Activated CD8-positive, alpha-beta memory T cell treated with anti-CD3 and anti-CD28 coated beads, Interleukin-2, amount 50 U/mL, for 48 hours (primary cell): ENCODE data around the gene TBX2.

Source experiments
- DNase-seq: peaks from one replicate; pipeline ENCODE4 v3.0.0-alpha.2; 2020

TBX2 gene

DNA sequence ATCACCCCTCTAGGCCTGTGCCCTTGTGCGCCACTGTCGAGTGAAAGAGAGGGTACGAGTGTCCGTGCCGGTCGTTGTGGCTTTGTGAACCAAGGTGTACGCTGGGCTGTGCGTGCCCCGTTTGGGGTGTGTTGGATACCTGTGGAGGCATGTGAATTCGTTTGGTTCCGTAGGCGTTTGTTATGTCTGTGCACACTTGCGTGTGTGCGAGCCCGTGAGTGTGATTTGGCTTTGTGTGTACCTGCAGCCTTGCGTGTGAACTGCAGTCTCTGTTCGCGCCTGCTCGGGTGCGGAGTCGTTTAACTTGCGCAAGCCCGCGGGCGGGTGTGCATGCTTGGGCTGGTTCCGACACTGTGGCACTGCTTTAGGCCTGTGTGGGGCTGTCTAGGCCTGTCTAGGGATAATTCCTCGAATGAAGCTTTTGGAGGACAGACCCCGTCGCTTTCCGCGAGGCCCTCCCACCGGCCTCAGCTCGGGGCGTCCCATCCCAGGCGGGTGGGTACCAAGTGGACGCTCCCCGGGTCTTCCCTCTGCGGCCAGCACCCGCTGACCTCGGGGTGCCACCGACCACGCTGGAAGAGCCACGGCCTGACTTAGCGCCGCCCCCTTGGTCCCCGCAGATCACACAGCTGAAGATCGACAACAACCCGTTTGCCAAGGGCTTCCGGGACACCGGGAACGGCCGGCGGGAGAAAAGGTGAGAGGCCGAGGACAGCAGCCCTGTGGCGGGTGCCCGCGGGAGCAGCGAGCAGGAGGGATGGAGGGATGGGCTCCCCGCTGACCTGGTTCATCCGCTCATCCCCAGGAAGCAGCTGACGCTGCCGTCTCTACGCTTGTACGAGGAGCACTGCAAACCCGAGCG, 4.4 kb downstream of the TBX2 start:
- no peak for DNase-seq

DNA sequence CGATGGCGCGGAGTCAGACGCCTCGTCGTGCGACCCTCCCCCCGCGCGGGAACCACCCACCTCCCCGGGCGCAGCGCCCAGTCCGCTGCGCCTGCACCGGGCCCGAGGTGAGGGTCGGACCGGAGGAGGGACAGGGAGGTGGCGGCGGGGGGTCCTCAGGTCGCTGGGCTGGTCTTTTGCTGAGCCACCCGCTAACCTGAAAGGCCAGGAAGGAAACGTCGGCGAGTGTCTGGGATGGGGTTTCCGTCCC, 4.9 kb downstream of the TBX2 start:
- no peak for DNase-seq

DNA sequence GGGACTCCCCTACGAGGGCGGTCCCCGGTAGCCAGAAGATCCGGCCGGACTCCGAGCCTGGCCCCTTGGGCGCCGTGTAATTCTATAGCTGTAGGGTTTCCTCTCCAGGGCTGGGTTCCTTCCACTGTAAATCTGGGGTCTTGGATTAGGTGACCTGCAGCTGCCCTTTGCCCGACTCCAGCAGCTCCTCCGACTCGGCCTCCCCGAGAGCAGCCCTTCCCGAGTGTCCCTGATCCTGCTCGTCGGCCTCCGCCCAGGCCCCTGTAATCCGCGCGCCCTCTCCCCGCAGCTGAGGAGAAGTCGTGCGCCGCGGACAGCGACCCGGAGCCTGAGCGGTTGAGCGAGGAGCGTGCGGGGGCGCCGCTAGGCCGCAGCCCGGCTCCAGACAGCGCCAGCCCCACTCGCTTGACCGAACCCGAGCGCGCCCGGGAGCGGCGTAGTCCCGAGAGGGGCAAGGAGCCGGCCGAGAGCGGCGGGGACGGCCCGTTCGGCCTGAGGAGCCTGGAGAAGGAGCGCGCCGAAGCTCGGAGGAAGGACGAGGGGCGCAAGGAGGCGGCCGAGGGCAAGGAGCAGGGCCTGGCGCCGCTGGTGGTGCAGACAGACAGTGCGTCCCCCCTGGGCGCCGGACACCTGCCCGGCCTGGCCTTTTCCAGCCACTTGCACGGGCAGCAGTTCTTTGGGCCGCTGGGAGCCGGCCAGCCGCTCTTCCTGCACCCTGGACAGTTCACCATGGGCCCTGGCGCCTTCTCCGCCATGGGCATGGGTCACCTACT, 5.5 kb downstream of the TBX2 start:
- peak; percentile 52 for DNase-seq

DNA sequence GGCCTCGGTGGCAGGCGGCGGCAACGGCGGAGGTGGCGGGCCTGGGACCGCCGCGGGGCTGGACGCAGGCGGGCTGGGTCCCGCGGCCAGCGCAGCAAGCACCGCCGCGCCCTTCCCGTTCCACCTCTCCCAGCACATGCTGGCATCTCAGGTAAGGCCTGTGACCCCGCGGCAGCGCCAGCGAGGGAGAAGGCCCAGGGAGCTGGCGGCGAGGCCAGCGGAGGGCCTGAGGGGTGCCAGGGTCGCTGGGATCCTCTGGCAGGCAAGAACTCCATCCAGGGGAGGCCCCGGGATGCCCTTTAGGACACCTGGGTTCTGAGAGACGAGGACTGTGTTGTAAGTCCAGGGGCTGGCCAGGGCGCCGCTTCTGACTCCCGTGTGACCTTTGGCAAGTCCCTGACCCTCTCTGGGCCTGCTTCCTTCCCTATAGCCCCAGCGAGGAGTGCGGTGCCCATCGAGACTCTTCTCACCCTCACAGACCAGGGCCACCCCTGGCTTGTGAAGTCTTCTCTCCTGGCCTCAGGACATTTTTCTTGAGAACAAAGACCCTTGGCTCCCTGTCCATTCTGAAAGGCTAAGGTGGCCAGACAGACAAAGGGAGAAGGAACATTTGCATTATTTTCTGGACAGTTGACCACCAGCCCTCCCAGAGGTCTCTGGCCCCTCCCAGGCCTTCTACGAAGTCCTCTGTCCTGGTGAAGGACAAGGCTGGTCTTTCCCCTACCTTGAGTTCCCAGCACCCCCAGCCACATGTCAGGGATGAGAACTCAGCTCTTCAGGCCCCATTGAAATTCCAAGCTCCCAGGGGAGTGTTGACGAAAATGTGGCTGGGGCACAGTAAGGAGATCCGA, 6.3 kb downstream of the TBX2 start:
- peak; percentile 51 for DNase-seq

DNA sequence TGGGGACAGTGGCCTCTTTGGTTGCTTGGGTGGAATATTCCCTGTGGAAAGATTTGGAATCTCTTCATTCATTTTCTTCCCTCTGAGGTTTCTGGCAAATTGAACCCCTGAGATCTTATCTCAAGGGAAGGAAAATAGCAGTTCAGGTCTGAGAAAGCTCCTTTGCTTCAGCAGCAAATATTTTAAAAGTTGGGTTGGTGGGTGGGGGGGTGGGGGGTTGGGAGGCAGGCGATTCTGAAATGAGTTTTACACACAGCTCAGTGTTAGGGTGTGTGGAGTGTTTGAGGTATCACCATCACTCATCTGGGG, 6.8 kb downstream of the TBX2 start:
- no peak for DNase-seq

DNA sequence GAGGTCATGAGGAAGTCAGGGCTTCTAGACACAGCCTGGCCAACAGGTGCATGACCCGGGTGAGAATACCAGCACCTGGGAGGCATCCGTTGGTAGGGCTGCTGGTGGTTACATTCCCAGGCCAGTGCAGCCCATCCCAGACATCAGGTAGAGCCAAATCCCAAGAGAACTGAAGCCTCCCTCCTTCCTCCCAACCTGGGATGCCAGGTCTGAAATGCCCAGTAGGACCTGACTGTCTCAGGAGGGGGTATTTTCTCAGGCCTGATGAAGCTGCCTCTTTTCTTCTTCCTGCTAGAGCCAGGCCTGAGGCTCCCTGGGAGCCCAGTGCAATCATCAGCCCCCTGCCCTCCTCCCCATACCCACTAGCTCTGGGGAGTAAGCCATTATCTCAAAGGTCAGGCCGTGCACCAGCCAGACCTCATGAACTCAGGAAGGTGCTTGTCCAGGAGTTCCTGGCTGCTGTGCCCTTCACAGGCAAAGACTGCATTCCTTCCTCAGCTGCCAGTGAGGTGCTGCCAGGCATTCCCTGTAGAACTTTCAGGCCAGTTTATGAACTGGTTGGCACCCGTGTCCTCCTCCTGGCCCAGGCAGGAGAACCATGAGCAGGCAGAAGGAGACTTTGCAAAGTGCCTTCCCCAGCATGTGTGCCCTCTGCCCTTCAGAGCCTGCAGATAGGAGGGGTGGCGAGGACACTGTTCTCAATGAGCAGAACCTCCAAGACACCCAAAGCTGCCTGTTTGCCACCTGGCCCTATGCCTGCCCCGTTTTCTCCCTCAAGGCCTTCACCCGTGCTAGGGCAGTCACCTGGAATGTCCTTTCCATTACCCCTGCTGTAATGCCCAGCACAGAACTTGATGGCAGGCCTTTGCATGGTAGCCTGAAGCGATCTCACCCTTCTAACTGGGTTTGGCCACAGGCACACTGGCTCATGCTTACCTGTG, 7.6 kb downstream of the TBX2 start:
- peak; percentile 51 for DNase-seq

DNA sequence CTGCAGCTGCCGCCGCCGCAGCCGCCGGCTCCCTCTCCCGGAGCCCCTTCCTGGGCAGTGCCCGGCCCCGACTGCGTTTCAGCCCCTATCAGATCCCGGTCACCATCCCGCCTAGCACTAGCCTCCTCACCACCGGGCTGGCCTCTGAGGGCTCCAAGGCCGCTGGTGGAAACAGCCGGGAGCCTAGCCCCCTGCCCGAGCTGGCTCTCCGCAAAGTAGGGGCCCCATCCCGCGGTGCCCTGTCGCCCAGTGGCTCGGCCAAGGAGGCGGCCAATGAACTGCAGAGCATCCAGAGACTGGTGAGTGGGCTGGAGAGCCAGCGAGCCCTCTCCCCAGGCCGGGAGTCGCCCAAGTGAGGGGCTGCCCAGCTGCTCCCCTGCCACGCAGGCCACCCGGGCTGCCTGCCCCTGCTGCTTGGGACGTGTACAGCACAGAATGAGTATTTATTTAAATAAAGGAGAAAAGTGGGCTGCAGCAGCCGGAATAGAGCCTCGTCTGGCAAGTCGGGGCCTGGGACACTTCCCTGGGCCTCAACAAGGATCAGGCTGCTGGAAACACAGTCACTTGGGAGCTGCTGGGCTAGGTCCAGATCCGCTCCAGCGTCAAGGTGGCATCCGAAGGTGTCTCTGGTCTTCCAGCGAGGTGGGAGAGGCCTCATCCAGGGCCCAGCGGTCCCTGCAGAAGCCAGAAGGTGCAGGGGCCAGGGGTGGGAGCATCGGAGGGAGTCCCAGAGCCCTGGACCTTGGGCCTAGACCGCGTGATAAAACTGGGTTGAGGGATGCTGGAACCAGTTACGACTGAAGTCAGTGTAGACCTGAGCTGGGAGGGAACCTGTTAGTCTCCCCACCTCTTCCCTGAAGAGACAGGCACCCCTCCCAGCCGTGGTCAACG, 8.8 kb downstream of the TBX2 start:
- peak; percentile 56 for DNase-seq

DNA sequence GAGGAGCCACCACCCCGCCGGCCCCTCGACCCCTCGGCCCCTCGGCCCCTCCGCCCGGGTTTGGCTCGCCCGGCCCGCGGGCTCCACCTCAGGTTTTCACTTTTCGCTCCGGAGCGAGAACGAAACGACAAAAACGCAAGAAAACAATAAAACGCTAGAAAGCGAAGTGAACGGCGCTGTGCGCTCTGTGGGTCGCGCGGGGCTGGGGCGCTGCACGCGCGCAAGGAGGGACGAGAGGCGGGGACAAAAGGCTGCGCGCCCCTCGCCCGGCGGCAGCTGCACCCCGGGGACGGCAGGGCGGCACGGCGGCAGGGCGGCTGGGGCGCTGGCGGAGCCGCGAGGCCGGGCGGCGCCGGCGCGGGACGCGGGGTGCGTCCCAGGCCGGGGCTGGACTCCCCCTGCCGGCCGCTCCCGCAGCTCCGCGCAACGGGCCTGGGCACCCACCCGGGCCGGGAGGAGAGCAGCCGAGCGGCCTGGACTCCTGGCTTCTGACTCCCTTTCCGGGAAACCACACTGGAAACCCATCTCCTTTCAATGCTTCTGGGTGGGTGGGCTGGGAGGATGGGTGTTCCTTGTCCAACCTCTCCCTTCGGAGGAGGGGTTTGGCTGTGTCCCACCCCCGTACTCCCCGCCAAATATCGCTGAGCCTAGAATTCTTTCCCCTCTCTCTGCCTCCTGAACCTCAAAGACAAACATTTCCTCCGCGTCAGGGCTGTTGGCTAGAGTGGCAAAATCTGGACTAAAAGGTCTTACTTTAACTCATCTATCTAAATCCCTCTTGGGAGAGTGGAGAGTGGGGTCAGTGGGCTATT, 9.9 kb downstream of the TBX2 start:
- DNase-seq, result peak; percentile 61

DNA sequence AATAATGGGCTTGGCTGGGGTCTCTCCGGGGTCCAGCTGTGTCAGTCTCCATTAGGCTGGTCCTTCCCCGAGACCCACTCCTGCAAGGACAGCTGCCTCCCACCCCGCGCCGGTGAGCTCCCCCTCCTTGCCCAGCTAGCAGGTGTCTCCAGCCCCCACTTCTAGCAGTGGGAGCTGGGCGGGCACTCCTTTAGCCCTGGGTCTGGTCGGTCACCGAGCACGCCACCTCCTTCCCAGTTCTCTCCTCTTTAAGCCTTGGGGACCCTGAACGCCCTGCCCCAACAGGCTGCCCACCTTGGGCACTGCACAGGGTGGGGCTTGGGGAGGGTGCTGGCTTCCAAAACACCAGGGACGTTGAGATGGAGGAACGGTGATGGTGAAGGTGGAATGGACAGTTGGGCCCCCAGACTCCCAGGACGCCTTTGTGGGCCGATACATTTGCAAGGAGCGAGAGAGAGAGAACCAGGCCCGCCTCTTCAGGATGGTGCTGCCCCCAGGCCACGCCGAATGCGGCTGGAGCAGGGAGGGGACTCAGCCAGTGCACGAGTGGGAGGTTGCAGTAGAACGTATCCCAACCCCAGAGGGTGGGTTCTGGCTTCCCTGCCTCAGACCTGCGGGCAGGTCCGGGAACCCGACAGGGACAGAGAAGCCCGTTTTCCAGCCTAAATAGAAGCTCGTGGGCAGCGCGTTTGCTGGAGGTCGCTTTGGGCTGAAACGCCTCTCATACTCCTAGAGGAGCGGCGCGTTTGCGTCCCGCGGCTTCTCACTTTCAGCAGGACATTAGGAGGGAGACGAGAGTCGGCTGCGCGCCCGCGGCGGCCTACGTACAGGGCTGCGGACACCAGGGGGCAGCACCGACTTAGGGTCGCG, 10.7 kb downstream of the TBX2 start:
- peak; percentile 90 for DNase-seq

DNA sequence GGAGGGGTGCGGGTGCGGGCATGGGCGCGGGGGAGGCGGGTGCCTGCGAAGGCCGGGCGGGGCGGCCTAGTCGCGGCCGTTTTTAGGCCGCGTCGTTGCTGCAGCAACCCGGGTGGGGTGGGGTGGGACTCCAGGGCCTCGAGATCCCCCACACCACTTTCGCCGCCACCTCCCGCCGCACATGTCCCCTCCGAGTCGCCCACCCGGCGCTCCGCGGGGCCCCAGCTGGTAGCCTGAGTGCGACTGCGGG, 11.3 kb downstream of the TBX2 start:
- no peak for DNase-seq

DNA sequence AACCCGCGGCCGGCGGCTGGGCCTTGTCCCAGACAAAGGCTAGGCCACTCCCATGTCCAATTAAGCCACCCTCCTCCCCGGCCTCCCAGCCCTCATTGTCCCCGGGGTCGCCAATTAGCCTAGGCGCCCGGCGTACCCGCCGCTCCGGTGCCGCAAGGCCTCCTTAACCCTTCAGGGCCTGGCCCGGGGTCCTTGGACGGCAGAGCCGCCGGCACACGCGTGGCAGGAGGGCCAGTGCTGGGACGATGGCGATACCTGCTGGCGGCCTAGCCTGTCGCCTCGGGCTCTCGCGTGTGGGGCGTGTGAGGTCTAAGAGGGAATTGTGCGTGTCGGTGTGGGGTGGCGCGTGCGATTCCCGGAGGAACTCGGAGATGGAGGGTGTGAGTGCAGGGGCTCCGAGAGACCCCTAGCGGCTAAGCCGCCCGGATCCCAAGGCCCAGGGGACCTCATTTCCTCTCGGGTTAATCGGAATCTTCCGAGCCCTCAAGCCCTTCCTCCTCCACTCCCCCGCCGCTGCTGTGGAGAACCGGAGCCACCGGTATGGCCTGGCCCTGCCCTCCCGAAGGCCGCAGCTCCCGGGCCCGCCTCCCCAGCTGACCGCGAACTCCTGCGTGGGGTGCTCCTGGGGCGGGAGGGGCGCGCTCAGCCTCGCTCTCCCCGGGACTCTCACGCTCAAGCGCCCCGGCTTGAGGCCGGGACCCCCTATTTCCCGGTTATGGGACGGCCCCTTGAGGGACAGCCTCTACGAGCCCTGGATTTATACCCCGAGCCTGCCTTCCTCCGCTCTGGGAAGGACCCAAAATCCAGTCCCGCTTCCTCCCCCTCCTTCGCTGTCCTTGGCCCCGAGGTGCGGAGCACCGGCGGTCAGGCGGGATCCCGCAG, 11.9 kb downstream of the TBX2 start:
- peak; percentile 68 for DNase-seq

DNA sequence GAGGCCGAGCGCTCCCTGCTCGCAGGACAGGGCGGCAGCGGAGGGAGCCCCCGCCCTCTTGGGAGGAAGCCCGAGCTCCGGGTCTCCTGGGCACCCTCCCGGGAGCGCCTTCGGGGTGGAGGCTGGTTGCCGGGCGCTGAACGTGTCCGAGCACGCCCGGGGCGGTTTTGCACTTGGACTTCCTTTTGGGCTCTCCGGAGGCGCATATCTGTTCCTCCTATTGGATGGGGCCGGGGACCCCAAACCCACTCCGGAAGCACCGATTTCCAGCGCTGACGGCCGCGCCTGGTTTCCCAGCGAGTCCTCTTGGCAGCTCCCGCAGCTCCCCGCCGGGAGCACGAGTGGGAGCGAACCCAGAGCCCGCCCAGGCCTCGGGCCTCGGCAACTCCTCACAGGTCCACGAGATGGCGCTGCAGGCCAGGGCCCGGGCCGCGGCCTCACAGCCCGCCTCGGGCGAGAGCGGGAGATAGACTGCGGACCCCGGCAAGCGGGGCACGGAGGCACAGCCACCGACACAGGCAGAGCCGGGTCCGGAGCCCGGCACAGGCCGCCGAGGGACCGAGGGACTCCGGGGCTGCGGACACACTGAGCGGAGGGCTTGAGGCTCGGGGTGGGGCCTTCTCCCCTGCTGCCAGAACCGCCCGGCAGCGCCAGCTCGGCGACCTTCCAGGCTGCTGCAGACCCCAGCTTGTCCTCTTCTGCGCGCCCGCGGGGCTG, 12.7 kb downstream of the TBX2 start:
- peak; percentile 93 for DNase-seq

DNA sequence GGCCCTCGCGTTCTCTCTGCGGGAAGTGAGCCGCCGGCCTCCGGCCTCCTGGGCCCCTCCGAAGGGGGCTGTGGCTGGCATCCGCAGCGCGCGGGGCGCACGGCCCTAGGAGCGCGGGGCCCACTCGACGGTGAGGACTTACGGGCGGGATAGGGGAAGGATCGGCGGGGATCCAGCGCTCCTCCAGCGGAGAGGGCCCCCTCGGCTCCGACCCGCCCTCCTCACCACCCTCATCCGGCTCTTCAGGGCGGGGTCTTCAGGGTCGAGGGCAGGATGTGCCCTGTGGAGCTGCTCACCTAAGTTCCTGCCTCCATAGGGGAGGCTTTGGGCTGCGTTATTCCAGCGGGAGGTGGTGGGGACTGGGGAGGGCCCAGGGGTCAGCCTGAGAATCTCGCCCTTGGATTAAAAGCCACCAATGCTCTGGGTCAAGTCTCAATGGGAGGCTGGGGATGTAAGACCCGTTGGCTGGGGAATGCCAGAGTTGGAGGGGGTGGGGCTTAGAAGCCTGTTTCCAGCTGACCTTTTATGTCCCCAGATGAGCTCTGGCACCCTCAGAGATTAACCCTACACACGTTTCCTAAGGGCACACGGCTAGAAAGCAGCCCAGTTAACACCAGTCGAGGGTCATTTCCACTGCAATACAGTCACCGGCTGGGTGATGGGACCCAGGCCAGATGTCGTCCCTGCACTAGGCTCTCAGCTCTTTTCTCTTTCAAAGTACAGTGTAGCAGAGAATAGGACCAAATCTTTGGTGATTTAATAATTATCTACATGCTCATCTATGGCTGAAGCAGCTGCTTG, 13.4 kb downstream of the TBX2 start:
- DNase-seq, result no peak

DNA sequence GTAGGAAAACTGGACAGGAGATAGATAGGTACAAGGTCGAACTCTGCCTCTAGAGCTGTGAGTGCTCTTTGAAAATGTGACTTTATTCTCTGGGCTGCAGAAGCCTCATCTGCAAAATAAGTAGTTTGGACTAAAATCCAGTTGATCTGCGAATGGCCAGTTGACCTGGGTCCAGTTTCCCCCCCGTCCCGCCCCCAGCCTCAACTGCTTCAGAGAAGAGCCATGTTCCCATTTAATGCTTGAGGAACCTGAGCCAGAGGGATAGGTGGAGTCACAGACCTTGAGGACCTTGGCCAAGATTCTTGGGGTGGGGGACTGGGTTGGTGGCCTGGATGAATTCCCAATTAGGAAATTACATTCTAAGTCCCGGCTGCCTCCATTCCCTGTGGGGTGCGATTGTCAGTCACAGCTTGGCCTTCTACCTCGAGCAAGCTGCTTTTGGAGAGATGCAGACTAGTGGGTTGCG, 14.1 kb downstream of the TBX2 start:
- DNase-seq, result no peak

DNA sequence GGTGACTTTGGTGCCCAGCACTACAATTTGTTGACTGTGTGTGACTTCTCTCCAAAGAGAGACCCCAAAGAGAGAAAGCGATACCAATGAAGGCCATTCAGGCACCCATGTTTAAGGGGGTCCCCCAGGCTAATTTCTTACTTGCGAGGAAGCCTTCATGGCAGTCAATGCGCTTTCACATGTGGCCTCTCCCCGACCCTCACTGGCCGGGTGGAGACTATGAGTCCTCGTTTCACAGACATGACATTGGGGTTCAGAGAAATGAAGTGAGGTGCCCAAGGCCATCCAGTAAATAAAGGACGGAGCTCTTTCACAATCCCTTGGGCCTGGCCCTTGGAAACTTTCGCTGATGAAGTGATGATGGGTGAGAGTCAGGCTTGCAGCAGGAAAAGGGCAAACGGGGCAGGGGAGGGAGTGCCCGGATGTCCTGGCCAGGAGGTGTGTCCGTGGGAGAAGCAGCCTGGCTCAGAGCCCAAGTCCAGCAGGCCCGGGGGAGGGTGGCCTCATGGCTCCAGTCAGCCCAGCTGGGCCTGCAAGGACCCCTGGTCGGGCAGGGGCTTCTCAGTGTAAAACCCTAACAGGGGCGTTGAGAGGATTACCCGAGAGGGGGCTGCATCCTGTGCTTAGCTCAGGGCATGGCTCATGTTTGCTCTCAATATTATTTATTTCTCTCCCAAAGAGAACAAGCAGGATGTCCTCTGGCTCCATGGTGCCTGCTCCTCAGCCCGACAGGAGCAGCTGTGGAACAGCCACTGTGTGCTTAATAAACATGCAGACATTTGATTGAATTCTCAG, 14.7 kb downstream of the TBX2 start:
- no peak for DNase-seq

DNA sequence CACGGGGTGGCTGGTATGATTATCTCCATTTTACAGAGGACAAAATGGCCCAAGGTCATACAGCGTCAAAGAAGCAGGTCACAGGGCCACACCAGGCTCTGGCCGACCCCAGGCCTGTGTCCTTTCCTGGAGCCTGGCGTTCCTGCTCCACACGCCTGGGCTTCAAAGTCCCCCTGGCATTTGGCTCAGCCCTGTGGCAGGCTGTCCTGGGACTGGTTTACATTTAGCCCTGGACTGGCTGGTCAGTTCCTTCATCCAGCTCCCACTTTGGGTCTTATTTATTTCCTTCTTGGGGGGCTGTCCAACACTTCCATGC, 15.3 kb downstream of the TBX2 start:
- no peak for DNase-seq
